ENCODE results near the gene PDGFRB.

GRCh38 chr5:150177721-150178120, 22.1 kb upstream of the PDGFRB start:
- TF ChIP-seq POLR2A (IDR thresholded peaks at IDR 0.05): no peak
- TF ChIP-seq CTCF (IDR thresholded peaks at IDR 0.05): no peak
- no peak for TF ChIP-seq EP300 (IDR thresholded peaks at IDR 0.05)
- no peak for TF ChIP-seq POLR2AphosphoS5 (IDR thresholded peaks at IDR 0.05)
